Measurements from ENCODE around the gene ARHGEF40. TPM values are rescaled to one million over a fixed set of nuclear protein-coding genes. Genes with fewer than 3 reads are reported as not detected.

Gene ARHGEF40
- total and polyA plus RNA-seq, 12 donors: 14.2 to 25.2 (median 17.8) TPM

DNA sequence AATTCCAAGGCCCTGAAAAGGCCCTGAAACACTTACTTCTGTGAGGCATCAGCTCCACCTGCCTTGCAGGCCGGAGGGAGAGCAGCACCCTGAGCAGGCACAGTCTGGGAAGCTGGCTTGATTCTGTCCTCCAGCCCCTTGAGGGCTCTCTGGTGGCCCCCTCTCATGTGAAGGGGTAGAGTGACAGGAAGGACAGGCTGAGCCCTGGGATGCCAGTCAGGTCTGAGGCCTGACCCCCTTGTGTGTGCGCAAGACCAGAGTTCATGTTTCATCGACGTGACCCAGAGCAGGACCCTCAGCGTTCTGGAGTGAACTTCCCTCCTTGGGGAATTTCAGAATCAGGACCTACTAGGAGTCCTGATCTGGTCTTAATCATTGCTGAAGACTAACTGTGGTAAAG lies 11.2 kb upstream of the ARHGEF40 start:
- intact Hi-C loops (cut with DNase I): loop anchor here in 1 of 10 donors (10.0 kb wide), 1 partner anchor 514 kb away; no protein-coding TSS in a partner anchor
- DNase-seq: no peak
- TF ChIP-seq, protein P1, sequence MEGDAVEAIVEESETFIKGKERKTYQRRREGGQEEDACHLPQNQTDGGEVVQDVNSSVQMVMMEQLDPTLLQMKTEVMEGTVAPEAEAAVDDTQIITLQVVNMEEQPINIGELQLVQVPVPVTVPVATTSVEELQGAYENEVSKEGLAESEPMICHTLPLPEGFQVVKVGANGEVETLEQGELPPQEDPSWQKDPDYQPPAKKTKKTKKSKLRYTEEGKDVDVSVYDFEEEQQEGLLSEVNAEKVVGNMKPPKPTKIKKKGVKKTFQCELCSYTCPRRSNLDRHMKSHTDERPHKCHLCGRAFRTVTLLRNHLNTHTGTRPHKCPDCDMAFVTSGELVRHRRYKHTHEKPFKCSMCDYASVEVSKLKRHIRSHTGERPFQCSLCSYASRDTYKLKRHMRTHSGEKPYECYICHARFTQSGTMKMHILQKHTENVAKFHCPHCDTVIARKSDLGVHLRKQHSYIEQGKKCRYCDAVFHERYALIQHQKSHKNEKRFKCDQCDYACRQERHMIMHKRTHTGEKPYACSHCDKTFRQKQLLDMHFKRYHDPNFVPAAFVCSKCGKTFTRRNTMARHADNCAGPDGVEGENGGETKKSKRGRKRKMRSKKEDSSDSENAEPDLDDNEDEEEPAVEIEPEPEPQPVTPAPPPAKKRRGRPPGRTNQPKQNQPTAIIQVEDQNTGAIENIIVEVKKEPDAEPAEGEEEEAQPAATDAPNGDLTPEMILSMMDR (IDR thresholded peaks at IDR 0.05): no peak
- Histone ChIP-seq H3K4me1 (peaks cover 0 to 16% (median 9%) of the 10 kb centered on the region in 9 donors), H3K36me3 (no peaks in the 10 kb centered on the region), H3K27ac (no peak overlapping the region), H3K4me3 (no peak overlapping the region), H3K9me3 (no peaks in the 10 kb centered on the region), H3K27me3 (no peaks in the 10 kb centered on the region)
- ATAC-seq: no peak
- 87 to 88% methylated on average over 5 of the region's 5 CpGs for WGBS, 2 donors

DNA sequence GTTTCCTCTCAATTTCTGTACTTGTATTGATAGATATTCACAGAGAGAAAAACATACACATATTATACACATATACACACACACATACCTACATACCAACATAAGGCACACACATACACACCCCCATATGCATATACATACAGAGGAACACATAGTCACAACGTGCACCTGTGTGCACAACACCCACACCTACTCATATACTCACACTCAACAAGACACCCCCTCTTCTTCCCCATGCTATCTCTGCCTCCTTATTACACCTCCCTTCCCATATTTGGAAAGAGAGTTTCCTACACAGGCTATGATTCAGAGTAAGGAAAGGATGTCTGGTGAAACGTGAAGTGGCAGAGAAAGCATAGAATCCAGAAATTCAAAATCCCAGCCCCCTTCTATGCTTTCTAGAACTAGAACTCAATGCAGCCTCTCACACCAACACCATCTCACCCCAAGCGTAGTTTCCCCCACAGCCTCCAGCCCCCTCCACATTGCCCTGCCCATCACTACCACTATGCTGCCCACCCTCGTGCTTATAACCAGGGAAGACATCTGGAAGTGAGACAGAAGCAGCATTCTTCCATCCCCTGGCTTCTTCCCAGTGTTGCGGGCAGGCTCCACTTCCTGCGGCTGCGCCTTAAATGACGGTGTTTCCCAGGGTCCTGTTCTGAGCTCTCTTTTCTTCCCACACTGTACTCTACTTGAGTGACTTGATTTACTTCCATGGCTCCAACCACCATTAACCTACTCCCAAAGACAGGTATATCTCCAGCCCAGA lies 10.1 kb upstream of the ARHGEF40 start:
- intact Hi-C loops (cut with DNase I): loop anchor here in 1 of 10 donors (10.0 kb wide), 1 partner anchor 515 kb away; no protein-coding TSS in a partner anchor
- TF ChIP-seq, protein P1 (IDR thresholded peaks at IDR 0.05): no peak
- Histone ChIP-seq H3K4me1 (peaks cover 0 to 16% (median 9%) of the 10 kb centered on the region in 9 donors), H3K27ac (no peak overlapping the region), H3K9me3 (no peaks in the 10 kb centered on the region), H3K4me3 (no peak overlapping the region), H3K27me3 (no peaks in the 10 kb centered on the region), H3K36me3 (no peaks in the 10 kb centered on the region)
- ATAC-seq: no peak
- 71 to 74% methylated on average over 8 of the region's 8 CpGs for WGBS, 2 donors
- DNase-seq: no peak

- no peak overlapping the region for H3K4me3 ChIP-seq
- H3K27ac ChIP-seq: no peak overlapping the region
- DNase-seq (no peak), ATAC-seq (no peak)
- H3K9me3 ChIP-seq: no peaks in the 10 kb centered on the region
- TF ChIP-seq, protein P1 (IDR thresholded peaks at IDR 0.05): no peak
- no peaks in the 10 kb centered on the region for H3K27me3 ChIP-seq
- H3K4me1 ChIP-seq: peaks cover 0 to 16% (median 9%) of the 10 kb centered on the region in 9 donors
- 77 to 85% methylated on average over 13 of the region's 13 CpGs for WGBS, 2 donors
- intact Hi-C loops (cut with DNase I): no loop called here
- no peaks in the 10 kb centered on the region for H3K36me3 ChIP-seq
Observed at GRCh38 chr14:21060614-21061346, 9.3 kb upstream of the ARHGEF40 start.

DNA sequence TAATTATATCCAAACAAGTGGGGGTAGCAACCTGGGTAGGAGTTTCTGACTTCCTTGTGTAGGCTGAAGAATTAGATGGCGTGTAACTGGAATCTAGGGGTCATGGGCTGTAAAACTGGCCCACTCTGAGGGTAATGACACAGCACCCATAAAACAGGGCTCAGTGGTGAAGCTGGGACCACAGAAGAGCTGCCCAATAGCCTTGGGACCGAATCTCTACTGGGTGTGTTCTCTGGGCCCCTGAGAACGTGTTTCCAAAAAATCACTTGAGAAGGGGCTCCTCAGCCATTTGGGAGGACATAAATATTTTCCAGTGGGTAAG lies 8.8 kb upstream of the ARHGEF40 start:
- TF ChIP-seq, protein P1 (IDR thresholded peaks at IDR 0.05): no peak
- ATAC-seq (no peak), DNase-seq (no peak)
- no peaks in the 10 kb centered on the region for H3K36me3 ChIP-seq
- no peak overlapping the region for H3K27ac ChIP-seq
- H3K27me3 ChIP-seq: no peaks in the 10 kb centered on the region
- intact Hi-C loops (cut with DNase I): no loop called here
- H3K9me3 ChIP-seq: no peaks in the 10 kb centered on the region
- WGBS, 2 donors: 95 to 99% methylated on average over 3 of the region's 3 CpGs
- H3K4me1 ChIP-seq: peaks cover 0 to 12% (median 9%) of the 10 kb centered on the region in 9 donors
- no peak overlapping the region for H3K4me3 ChIP-seq
